GM12891 (cell line): ENCODE results near the gene CPLANE2. TPM values are rescaled to one million over a fixed set of nuclear protein-coding genes. Genes with fewer than 3 reads are reported as not detected.
A peak's percentile ranks its signal among the peaks of the same experiment; 100 is the strongest.

Source experiments
- DNase-seq: peaks from one replicate; pipeline ENCODE4 v3.0.0; 2011; ENCODE audit warnings: low spot score; ENCODE audit not compliant: insufficient read length
- FAIRE-seq: peaks from 2 replicates; lab custom pipeline; 2011; peaks lifted over from hg19 to GRCh38; lab: Jason Lieb, UNC
- PAX5 ChIP-seq: IDR thresholded peaks from 2 replicates; pipeline ENCODE4 v1.6.1; 2011; ENCODE audit warnings: low read length, moderate library complexity, mild to moderate bottlenecking; ENCODE audit not compliant: insufficient read depth, severe bottlenecking
- POLR2A ChIP-seq: IDR thresholded peaks from 2 replicates; pipeline ENCODE4 v1.6.1; 2011; ENCODE audit warnings: low read depth, low read length, control low read depth
- POLR2AphosphoS5 ChIP-seq: IDR thresholded peaks from 2 replicates; pipeline ENCODE4 v1.6.1; 2011; ENCODE audit warnings: low read depth, low read length, control low read depth
- POU2F2 ChIP-seq: IDR thresholded peaks from 2 replicates; pipeline ENCODE4 v1.6.1; 2011; ENCODE audit warnings: low read depth, mild to moderate bottlenecking, control low read depth, low read length, moderate library complexity
- SPI1 ChIP-seq: IDR thresholded peaks from 2 replicates; pipeline ENCODE4 v1.6.1; 2011; ENCODE audit warnings: low read depth, low read length, control low read depth
- TAF1 ChIP-seq: IDR thresholded peaks from 2 replicates; pipeline ENCODE4 v1.6.1; 2011; ENCODE audit warnings: low read depth, low read length, control low read depth
- polyA plus RNA-seq: library from polyadenylated mRNA; unstranded; fragments of >200 nt; gene quantifications from one replicate; pipeline ENCODE4 v1.2.1, GENCODE V29; 2012; ENCODE audit warnings: low read depth, missing spikeins, inconsistent platforms; ENCODE audit not compliant: missing spikeins

Gene CPLANE2, protein sequence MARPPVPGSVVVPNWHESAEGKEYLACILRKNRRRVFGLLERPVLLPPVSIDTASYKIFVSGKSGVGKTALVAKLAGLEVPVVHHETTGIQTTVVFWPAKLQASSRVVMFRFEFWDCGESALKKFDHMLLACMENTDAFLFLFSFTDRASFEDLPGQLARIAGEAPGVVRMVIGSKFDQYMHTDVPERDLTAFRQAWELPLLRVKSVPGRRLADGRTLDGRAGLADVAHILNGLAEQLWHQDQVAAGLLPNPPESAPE
- 3.0 TPM for polyA plus RNA-seq

DNA sequence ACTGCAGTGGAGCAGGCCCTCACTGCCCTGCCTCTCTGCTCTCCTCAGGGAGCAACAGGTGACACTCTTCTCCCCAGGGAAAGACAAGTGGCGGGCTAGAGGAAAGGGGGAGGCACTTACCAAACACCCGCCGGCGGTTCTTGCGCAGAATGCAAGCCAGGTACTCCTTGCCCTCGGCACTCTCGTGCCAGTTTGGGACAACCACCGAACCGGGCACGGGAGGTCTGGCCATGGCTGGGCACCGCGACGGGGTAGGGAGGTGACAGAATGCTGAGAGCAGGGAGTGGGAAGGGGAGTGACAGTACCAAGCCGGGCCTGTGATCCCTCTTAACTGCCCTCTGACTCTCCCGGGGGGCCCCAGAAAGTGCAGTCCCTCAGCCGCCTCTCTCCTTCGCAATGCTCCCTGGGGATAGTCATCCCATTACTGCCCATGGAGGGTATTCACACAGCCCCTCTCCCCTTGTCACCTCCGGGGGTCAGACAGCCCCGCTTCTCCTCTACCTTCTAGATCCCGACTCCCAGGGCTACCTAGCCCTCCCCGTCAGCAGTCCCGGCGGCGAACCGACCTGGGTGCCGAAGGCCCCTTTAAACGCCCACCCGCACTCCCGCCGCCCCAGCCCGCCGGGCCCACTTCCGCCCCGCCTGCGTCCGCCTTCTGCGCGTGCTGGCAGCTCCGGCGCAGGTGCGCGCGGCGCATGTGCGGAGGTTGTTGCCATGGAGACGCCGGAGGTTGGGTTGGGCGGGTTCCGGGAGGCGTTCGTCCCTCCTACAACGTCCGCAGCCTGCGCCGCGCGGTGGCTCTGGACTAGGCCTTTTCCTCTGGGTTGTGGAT, at the start of gene CPLANE2:
CPLANE2 (minus strand) TSS at position 673 of the 832 bp plus-strand sequence; CDS start at position 232, 441 bp downstream.
- TF ChIP-seq SPI1 (peak; percentile 39; the same call in 1 of the 2 replicates), TAF1 (no peak), POU2F2 (peak; percentile 66; the same call in 1 of the 2 replicates), POLR2A (no peak; the same call in 1 of the 2 replicates), POLR2AphosphoS5 (no peak), PAX5 (peak; percentile 38)
- FAIRE-seq, result peak; percentile 100
- peak; percentile 94 for DNase-seq

DNA sequence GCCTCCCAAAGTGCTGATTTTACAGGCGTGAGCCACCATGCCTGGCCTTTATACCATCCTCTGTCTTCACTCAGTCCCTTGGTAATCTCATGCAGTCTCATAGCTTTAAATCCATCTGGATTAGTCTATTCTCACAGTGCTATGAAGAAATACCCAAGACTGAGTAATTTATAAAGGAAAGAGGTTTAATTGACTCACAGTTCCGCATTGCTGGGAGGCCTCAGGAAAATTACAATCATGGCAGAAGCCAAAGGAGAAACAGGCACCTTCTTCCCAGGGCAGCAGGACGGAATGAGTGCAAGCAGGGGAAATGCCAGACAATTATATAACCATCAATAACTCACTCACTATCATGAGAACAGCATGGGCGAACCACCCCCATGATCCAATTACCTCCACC, 49.1 kb upstream of the CPLANE2 start:
- FAIRE-seq (no peak), DNase-seq (no peak)
- no peak for TF ChIP-seq POLR2AphosphoS5
- no peak for TF ChIP-seq POLR2A
- no peak for TF ChIP-seq TAF1
- no peak for TF ChIP-seq SPI1
- TF ChIP-seq PAX5, result no peak
- TF ChIP-seq POU2F2, result no peak

DNA sequence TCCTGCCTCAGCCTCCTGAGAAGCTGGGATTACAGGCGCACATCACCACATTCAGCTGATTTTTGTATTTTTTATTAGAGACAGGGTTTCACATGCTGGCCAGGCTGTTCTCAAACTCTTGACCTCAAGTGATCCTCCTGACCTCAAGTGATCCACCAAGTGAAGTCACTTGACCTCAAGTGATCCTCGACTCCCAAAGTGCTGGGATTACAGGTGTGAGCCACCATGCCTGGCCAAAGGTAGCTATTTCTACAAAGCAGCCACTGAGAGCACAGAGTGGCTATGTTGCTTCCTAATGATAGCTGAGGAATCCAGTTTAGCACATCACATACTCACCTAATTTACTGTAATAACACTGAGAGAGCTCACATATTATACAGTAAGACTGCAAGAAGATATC, 44.8 kb upstream of the CPLANE2 start:
- FAIRE-seq (no peak), DNase-seq (no peak)
- TF ChIP-seq TAF1 (no peak), POU2F2 (no peak), POLR2AphosphoS5 (no peak), PAX5 (no peak), POLR2A (no peak), SPI1 (no peak)

DNA sequence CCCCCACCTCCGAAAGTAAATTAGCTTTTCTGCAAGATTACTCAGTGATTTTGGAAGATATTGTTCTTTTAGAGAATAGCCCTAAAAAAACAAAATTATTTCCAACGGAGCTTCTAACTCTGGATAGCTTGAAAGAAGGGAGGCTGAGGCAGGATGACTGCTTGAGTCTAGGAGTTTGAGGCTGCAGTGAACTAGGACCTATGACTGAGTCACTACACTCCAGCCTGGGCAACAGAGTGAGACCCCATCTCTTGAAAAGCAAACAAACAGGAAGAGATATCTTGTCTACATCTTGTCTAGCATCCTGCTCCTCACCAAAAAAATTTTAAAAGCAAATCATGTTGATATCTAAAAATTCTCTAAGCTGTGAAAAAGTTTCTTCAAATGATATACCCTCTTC, 42.2 kb upstream of the CPLANE2 start:
- TF ChIP-seq TAF1 (no peak), POLR2AphosphoS5 (no peak), POLR2A (no peak), POU2F2 (no peak), PAX5 (no peak), SPI1 (no peak)
- FAIRE-seq, result no peak
- no peak for DNase-seq

DNA sequence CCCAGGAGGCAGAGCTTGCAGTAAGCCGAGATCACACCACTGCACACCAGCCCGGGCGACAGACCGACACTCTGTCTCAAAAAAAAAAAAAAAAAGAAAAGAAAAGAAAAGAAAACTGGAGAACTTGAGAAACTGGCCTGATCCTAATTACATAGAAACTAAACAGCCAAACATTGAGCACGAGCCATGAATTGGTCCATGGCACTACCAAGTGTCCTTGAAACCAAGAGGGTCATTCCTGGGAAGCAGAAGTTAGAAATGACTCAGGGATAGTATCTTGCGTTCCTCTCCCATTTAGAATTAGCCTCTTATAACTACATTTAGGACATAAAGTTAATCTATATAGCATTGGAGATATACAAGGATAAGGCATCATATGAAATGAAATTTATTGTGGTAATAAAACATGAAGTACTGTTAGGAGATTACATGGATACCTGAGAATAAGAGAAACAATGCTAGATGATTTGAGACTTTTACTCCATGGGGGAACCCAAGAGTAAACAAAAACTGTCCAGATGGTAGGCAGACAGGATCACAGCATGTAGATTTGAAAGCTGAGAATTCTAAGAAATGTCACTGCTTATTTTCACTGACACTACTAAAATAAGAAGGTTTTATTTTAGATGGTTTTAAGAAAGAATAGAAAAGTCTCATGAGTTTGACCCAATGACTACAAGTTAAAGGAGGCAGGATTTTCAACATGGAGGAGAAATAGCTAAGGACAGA, 39.5 kb upstream of the CPLANE2 start:
- no peak for DNase-seq
- FAIRE-seq, result no peak
- no peak for TF ChIP-seq POLR2A
- TF ChIP-seq POU2F2, result no peak
- TF ChIP-seq PAX5, result no peak
- TF ChIP-seq SPI1, result no peak
- no peak for TF ChIP-seq POLR2AphosphoS5
- TF ChIP-seq TAF1, result no peak

DNA sequence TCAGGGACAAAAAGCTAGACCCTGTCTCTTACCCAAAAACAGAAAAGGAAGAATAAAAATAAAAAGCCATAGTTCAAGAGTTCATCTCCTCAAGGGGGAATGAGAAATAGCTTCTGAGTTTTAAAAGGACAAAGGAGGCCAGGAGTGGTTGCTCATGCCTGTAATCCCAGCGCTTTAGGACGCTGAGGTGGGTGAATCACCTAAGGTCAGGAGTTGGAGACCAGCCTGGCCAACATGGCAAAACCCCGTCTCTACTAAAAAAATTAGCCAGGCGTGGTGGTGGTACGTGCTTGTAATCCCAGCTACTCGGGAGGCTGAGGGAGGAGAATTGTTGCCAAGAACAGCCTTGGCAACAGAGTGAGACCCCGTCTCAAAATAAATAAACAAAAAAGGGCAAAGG, 38.6 kb upstream of the CPLANE2 start:
- no peak for DNase-seq
- FAIRE-seq, result no peak
- TF ChIP-seq PAX5 (no peak), POLR2A (no peak), POLR2AphosphoS5 (no peak), SPI1 (no peak), POU2F2 (no peak), TAF1 (no peak)

DNA sequence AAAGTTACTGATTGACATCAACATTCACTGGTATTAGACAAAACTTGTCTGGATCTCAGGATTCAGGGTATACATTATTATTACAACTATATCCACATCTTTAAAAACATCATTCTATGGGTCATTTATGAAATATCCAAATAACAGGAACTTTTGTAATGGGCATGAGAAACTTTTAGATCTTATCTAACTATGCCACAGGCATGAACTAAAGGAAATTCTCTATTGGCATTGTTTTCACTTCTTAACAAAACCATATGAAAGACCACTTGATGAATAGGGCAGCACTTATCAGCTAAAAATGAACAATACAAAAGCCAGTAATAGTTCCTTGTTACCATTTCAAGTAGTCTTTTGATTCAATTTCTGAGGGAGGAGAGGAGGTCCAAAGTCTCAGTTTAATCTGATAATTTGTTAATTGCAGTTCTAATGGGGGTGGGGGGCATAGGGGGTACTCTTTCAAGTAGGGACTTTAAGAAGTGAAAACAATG, 30.8 kb upstream of the CPLANE2 start:
- FAIRE-seq (no peak), DNase-seq (no peak)
- TF ChIP-seq POLR2A (no peak), PAX5 (no peak), TAF1 (no peak), POU2F2 (no peak), SPI1 (no peak), POLR2AphosphoS5 (no peak)

DNA sequence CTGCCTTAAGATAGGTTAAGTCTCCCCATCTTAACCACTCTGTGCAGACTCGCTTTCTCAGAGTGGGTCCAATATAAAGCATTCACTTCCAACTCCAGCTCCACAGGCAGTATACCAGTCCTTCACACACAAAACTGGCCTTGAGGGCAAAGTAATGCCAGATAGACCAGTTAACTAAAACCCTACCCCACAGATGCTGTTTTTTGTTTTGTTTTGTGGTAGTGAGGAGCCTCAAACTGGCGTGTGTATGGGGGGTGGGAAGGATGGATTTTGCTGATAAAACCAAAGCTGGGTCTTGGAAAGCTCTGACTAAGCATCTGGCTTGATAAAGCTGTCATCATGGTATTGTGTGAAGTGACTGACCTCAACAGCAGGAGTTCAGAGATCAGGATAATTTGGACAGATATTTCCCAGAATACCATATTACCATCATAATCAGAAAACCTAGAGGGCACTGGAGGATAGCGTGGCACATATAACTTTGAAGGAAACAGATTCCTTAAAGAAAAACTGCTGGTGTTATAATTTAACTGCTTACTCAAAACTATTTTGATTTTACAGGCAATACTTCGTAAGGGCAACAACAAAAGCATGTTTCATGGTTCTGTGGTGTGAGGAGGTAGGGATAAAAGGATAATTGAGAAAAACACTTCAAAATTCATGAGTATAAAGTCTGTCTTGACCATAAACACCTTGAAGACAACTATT, 29.6 kb upstream of the CPLANE2 start:
- DNase-seq (no peak), FAIRE-seq (no peak)
- no peak for TF ChIP-seq SPI1
- no peak for TF ChIP-seq PAX5
- no peak for TF ChIP-seq POLR2A
- TF ChIP-seq POU2F2, result no peak
- TF ChIP-seq POLR2AphosphoS5, result no peak
- TF ChIP-seq TAF1, result no peak

DNA sequence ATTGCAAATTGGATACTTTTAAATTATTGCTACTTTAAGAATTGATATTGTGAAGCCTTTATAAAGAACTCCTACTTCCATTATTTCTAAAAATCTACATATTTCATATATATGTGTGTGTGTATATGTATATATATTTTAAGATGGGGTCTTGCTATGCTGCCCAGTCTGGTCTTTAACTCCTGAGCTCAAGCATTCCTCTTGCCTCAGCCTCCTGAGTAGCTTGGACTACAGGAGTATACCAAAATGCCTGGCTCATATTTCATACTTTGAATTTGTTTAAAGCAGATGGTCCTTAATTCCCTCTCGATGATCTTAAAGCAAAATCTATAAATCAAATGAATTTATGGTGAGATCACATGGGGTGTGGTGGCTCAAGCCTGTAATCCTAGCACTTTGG, 25.1 kb upstream of the CPLANE2 start:
- FAIRE-seq (no peak), DNase-seq (no peak)
- no peak for TF ChIP-seq POLR2A
- TF ChIP-seq SPI1, result no peak
- no peak for TF ChIP-seq TAF1
- TF ChIP-seq POU2F2, result no peak
- no peak for TF ChIP-seq PAX5
- no peak for TF ChIP-seq POLR2AphosphoS5

DNA sequence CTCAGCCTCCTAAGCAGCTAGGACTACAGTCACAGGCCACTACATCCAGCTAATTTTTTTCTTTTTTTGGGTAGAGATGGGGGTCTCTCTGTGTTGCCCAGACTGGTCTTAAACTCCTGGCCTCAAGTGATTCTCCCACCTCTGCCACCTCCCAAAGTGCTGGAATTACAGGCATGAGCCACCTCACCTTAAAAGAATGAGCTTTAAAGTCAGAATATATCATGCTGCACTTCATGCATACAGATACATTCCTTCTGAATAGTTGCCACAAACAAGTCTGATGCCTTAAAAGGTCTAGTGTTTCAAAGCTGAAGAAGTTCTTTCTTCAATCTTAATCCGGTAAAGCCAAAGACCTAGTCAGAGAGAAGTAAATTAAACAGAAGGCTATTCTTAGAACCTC, 23.8 kb upstream of the CPLANE2 start:
- TF ChIP-seq PAX5, result no peak
- no peak for TF ChIP-seq POLR2AphosphoS5
- FAIRE-seq (no peak), DNase-seq (no peak)
